Natural killer cell (primary cell): Measurements from ENCODE around the gene SEMA4C. TPM values are rescaled to one million over a fixed set of nuclear protein-coding genes. Genes with fewer than 3 reads are reported as not detected.
"Not testable (repeated sequence)": the region's sequence is repeated elsewhere in the genome, so short reads cannot be mapped to it uniquely, and the experiment has no call there.

Experiments used
- ATAC-seq, 3 donors: fragments of 150-1000 bp in 2 of 3; fragments of 200-7000 bp in 1 of 3; cut with Tn5 transposase; 1 replicate in 1 of 3; 2 replicates in 2 of 3; pipeline ENCODE4 v1.10.0; 2021; ENCODE audit warnings: mild to moderate bottlenecking in 2 of 3, moderate library complexity in 2 of 3
- DNase-seq, 2 donors: peaks; one replicate each; pipeline versions ENCODE4 v3.0.0 to v3.0.0-alpha.2; 2013 to 2021; ENCODE audit warnings: mixed read lengths in 1 of 2
- H3K27ac ChIP-seq: one replicate; pipeline ENCODE4 v1.5.1; 2013; ENCODE audit warnings: mild to moderate bottlenecking, low read length
- H3K27me3 ChIP-seq: one replicate; pipeline ENCODE4 v1.6.1; 2013; ENCODE audit warnings: low read length; ENCODE audit not compliant: control insufficient read depth, insufficient read depth
- H3K36me3 ChIP-seq: one replicate; pipeline ENCODE4 v1.6.1; 2013; ENCODE audit warnings: low read length; ENCODE audit not compliant: control insufficient read depth, insufficient read depth
- H3K4me1 ChIP-seq: one replicate; pipeline ENCODE4 v1.6.1; 2013; ENCODE audit warnings: low read length; ENCODE audit not compliant: control insufficient read depth, insufficient read depth
- H3K4me3 ChIP-seq: one replicate; pipeline ENCODE4 v1.5.1; 2013; ENCODE audit warnings: low read length
- H3K9me3 ChIP-seq: one replicate; pipeline ENCODE4 v1.6.1; 2013; ENCODE audit warnings: low read length; ENCODE audit not compliant: control insufficient read depth, insufficient read depth
- H3K27ac Mint-ChIP-seq, 2 donors: one replicate each; pipeline ENCODE4 v1.8.0; 2022; ENCODE audit warnings: mild to moderate bottlenecking in 2 of 2, mixed read lengths in 2 of 2, moderate library complexity in 1 of 2
- H3K27me3 Mint-ChIP-seq, 2 donors: one replicate each; pipeline ENCODE4 v1.8.0; 2022; ENCODE audit warnings: low read depth in 2 of 2, mixed read lengths in 2 of 2
- H3K36me3 Mint-ChIP-seq: one replicate; pipeline ENCODE4 v1.8.0; 2022; ENCODE audit warnings: mixed read lengths
- H3K4me1 Mint-ChIP-seq, 2 donors: one replicate each; pipeline ENCODE4 v1.8.0; 2022; ENCODE audit warnings: mixed read lengths in 2 of 2
- H3K4me3 Mint-ChIP-seq: one replicate; pipeline ENCODE4 v1.8.0; 2022; ENCODE audit warnings: mild to moderate bottlenecking, moderate library complexity, mixed read lengths
- H3K9me3 Mint-ChIP-seq, 2 donors: one replicate each; pipeline ENCODE4 v1.8.0; 2022; ENCODE audit warnings: mixed read lengths in 2 of 2
- WGBS: methylation state at CpG from one replicate; pipeline ENCODE4 v1.1.7; 2013; ENCODE audit warnings: missing lambda C conversion rate; ENCODE audit not compliant: insufficient coverage; 5-methylcytosine and 5-hydroxymethylcytosine counted together
- intact Hi-C: fragments of 100-400 bp; cut with micrococcal nuclease; formaldehyde crosslinking; loops from one replicate; pipeline ENCODE4 v1.14.2; 2022
- total RNA-seq, 4 donors: library from RNA; stranded (reverse); fragments of 120-200 nt in 1 of 4; gene quantifications; one replicate each; pipeline versions ENCODE4 v1.2.3 to v1.2.4, GENCODE V29; 2013 to 2022
- TF ChIP-seq, protein P1 (sequence below): fragments of 200-600 bp; IDR thresholded peaks from one replicate; pipeline ENCODE4 v1.8.0; 2022; ENCODE audit warnings: antibody characterized with exemption

The SEMA4C gene
- total RNA-seq, 3 donors from 2014 or later (not counting 1 experiment from before 2014, with no cell fraction given) = 51.8 to 78.1 (median 65.8) TPM

DNA sequence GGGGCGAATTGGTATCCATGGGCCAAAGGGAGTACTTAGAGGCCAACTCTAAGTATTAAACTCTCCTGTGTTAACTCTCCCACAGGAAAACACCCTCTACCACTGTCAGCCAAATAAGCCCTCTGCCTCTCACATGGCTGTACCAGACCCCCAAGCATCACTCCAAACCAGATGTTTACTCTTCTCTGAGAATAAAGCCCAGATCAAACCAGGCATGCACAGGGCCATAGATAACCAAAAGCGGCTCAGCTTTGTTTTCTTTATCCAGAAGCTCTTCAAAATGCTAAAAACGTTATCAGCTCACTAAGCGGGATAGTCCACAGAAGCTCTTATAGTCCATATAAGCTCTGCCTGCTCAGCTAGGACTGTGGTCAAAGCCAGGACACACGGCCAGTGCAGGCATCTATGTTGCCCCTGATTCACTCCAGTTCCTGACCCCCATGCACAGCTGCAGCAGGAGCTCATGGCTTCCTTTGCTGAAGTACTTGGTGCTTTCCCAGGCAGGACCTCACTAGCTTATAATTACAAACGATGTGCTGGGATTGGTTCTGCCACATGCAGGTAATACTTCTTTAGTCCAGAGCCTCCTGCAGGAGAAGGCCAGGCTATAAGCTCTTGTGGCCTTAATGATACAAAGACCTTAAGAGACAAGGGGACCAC lies 21.0 kb upstream of the SEMA4C start:
- Histone ChIP-seq H3K27me3 (no peaks in the 10 kb centered on the region), H3K4me1 (peaks cover 40% of the 10 kb centered on the region), H3K36me3 (no peaks in the 10 kb centered on the region), H3K9me3 (no peaks in the 10 kb centered on the region), H3K4me3 (no peak overlapping the region), H3K27ac (no peak overlapping the region)
- no peaks in the 10 kb centered on the region for H3K9me3 Mint-ChIP-seq
- peak overlapping the region in 1 of 2 donors; percentile 77 for H3K27ac Mint-ChIP-seq
- TF ChIP-seq, protein P1, sequence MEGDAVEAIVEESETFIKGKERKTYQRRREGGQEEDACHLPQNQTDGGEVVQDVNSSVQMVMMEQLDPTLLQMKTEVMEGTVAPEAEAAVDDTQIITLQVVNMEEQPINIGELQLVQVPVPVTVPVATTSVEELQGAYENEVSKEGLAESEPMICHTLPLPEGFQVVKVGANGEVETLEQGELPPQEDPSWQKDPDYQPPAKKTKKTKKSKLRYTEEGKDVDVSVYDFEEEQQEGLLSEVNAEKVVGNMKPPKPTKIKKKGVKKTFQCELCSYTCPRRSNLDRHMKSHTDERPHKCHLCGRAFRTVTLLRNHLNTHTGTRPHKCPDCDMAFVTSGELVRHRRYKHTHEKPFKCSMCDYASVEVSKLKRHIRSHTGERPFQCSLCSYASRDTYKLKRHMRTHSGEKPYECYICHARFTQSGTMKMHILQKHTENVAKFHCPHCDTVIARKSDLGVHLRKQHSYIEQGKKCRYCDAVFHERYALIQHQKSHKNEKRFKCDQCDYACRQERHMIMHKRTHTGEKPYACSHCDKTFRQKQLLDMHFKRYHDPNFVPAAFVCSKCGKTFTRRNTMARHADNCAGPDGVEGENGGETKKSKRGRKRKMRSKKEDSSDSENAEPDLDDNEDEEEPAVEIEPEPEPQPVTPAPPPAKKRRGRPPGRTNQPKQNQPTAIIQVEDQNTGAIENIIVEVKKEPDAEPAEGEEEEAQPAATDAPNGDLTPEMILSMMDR = no peak
- no peak for ATAC-seq
- intact Hi-C loops = no loop called here
- H3K27me3 Mint-ChIP-seq = no peaks in the 10 kb centered on the region
- 89% methylated on average over 6 of the region's 6 CpGs for WGBS
- peaks cover 25 to 50% of the 10 kb centered on the region in 2 donors for H3K4me1 Mint-ChIP-seq
- DNase-seq = no peak
- no peak overlapping the region for H3K4me3 Mint-ChIP-seq
- H3K36me3 Mint-ChIP-seq = no peaks in the 10 kb centered on the region

DNA sequence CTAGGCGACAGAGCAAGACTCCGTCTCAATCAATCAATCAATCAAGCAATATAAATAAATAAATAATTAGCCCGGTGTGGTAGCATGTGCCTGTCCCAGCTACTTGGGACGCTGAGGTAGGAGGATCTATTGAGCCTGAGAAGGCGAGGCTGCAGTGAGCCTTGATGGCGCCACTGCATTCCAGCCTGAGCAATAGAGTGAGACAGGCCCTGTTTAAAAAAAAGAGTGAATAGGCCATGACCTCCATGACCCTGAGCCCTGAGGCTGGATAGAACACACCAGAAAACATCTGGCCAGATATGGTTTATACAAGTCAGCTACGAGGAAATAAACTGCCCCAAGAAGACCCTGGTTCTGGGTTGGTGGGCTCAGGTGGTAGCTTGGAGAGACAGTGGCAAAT lies 20.4 kb upstream of the SEMA4C start:
- no peaks in the 10 kb centered on the region for H3K36me3 ChIP-seq
- no peaks in the 10 kb centered on the region for H3K27me3 ChIP-seq
- no peaks in the 10 kb centered on the region for H3K9me3 ChIP-seq
- TF ChIP-seq, protein P1 = no peak
- no peak overlapping the region for H3K27ac ChIP-seq
- H3K4me3 ChIP-seq = no peak overlapping the region
- no peaks in the 10 kb centered on the region for H3K36me3 Mint-ChIP-seq
- peaks cover 25 to 49% of the 10 kb centered on the region in 2 donors for H3K4me1 Mint-ChIP-seq
- H3K4me1 ChIP-seq = peaks cover 39% of the 10 kb centered on the region
- H3K27me3 Mint-ChIP-seq = no peaks in the 10 kb centered on the region
- no peak overlapping the region for H3K27ac Mint-ChIP-seq
- H3K4me3 Mint-ChIP-seq = no peak overlapping the region
- no peak for DNase-seq
- H3K9me3 Mint-ChIP-seq = no peaks in the 10 kb centered on the region
- intact Hi-C loops = no loop called here
- WGBS = 96% methylated on average over 7 of the region's 7 CpGs
- ATAC-seq = no peak

DNA sequence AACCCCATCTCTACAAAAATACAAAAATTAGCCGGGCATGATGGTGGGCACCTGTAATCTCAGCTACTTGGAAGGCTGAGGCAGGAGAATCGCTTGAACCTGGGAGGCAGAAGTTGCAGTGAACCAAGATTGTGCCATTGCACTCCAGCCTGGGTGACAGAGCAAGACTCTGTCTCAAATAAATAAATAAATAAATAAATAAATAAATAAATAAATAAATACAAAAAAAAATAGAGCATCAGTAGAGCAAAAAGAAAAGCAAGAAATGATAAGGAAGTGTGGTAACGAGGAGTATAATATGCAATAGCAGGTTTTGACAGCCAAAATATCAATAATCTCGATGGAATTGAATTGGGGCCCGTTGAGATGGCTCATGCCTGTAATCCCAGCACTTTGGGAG lies 19.6 kb upstream of the SEMA4C start:
- H3K27ac Mint-ChIP-seq, intact Hi-C loops, H3K4me3 Mint-ChIP-seq, H3K4me3 ChIP-seq, H3K27ac ChIP-seq, H3K9me3 Mint-ChIP-seq, H3K27me3 ChIP-seq, H3K27me3 Mint-ChIP-seq, ATAC-seq, DNase-seq, H3K36me3 ChIP-seq, H3K36me3 Mint-ChIP-seq, H3K9me3 ChIP-seq: not testable (repeated sequence)
- WGBS = 89% methylated on average over 3 of the region's 5 CpGs
- H3K4me1 Mint-ChIP-seq = peaks cover 25 to 44% of the 10 kb centered on the region in 2 donors
- peaks cover 39% of the 10 kb centered on the region for H3K4me1 ChIP-seq

DNA sequence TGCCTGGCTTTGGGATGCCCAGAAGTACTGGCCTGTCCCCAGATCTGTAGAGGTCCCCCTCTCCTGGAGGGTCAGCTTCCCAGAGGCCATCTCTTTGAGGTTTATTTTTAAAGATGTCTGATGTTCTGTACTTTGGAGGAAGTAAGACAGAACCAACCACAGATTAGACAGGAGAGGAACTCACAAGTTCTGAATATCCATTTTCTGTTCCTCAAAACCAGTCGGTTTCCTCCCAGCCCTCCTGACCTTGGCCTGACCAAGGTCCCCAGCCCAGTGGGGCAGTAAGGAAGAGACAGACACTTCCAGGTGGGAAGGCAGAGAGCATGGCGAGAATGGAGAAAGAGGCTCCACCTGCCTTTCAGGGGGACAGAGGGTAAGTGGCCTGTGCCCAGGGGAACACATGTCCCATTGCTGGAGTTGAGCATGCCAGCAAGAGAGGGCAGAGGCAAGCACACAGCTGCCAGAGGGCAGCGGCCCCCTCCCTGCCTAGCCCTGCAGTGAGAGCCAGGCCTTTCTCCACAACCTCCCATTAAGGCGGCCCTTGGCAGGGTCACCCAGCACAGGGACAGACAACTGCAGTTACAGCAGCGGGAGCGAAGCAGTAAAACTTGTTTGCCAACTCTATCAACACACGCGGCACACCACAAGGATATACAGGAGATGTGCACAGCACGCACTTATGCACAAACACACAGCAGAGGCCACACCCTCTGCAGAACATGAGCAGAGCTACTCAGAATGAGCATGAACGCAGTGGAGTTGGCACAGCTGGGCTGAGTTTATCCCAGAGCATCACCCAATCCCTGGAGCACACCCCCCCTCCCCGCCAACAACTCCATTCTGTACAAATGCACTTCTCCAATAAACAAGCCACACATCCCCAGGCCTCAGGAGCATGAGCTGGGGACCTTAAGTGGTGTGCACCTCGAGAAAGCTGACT lies 18.5 kb upstream of the SEMA4C start:
- H3K27ac Mint-ChIP-seq = peak overlapping the region in 1 of 2 donors; percentile 29
- H3K36me3 ChIP-seq = no peaks in the 10 kb centered on the region
- intact Hi-C loops = no loop called here
- no peak overlapping the region for H3K4me3 Mint-ChIP-seq
- H3K4me1 Mint-ChIP-seq = peaks cover 25 to 44% of the 10 kb centered on the region in 2 donors
- DNase-seq (no peak), ATAC-seq (no peak)
- no peaks in the 10 kb centered on the region for H3K9me3 ChIP-seq
- no peaks in the 10 kb centered on the region for H3K36me3 Mint-ChIP-seq
- TF ChIP-seq, protein P1 = no peak
- peaks cover 39% of the 10 kb centered on the region for H3K4me1 ChIP-seq
- H3K27me3 ChIP-seq = no peaks in the 10 kb centered on the region
- 84% methylated on average over 12 of the region's 12 CpGs for WGBS
- H3K27ac ChIP-seq = no peak overlapping the region
- no peak overlapping the region for H3K4me3 ChIP-seq
- H3K9me3 Mint-ChIP-seq = no peaks in the 10 kb centered on the region
- H3K27me3 Mint-ChIP-seq = no peaks in the 10 kb centered on the region
